Endothelial cell (in vitro differentiated cells): ENCODE results near the gene DMKN. TPM values are rescaled to one million over a fixed set of nuclear protein-coding genes. Genes with fewer than 3 reads are reported as not detected.

Source experiments
- DNase-seq: peaks from one replicate; pipeline ENCODE4 v3.0.0; 2021; ENCODE audit warnings: low spot score
- H3K27ac Mint-ChIP-seq: one replicate; pipeline ENCODE4 v1.8.0; 2021; ENCODE audit warnings: mixed read lengths, inconsistent platforms; ENCODE audit not compliant: unreplicated experiment
- H3K27me3 Mint-ChIP-seq: one replicate; pipeline ENCODE4 v1.8.0; 2021; ENCODE audit warnings: mild to moderate bottlenecking, moderate library complexity, mixed read lengths, inconsistent platforms; ENCODE audit not compliant: unreplicated experiment
- H3K36me3 Mint-ChIP-seq: one replicate; pipeline ENCODE4 v1.8.0; 2021; ENCODE audit warnings: mild to moderate bottlenecking, low read depth, mixed read lengths, inconsistent platforms; ENCODE audit not compliant: unreplicated experiment
- H3K4me1 Mint-ChIP-seq: one replicate; pipeline ENCODE4 v1.8.0; 2021; ENCODE audit warnings: mild to moderate bottlenecking, mixed read lengths, inconsistent platforms; ENCODE audit not compliant: unreplicated experiment
- H3K4me3 Mint-ChIP-seq: one replicate; pipeline ENCODE4 v1.8.0; 2021; ENCODE audit warnings: mild to moderate bottlenecking, mixed read lengths, inconsistent platforms; ENCODE audit not compliant: unreplicated experiment
- H3K9me3 Mint-ChIP-seq: one replicate; pipeline ENCODE4 v1.8.0; 2021; ENCODE audit warnings: mixed read lengths, inconsistent platforms; ENCODE audit not compliant: unreplicated experiment
- total RNA-seq: library from RNA; stranded (reverse); fragmentation: NEBNext Ultra II Directional; extraction: Animal tissue kit (Norgen Biotek cat#: 25700); gene quantifications from one replicate; pipeline ENCODE4 v1.2.1, GENCODE V29; 2021; ENCODE audit not compliant: unreplicated experiment
- TF ChIP-seq, protein P1 (sequence below): fragments of 200-600 bp; sonication (generic); IDR thresholded peaks from one replicate; pipeline ENCODE4 v1.5.0; 2021; ENCODE audit warnings: antibody characterized with exemption; ENCODE audit not compliant: unreplicated experiment

DMKN gene
- total RNA-seq, 1 donor from 2014 or later: 56.9 TPM

DNA sequence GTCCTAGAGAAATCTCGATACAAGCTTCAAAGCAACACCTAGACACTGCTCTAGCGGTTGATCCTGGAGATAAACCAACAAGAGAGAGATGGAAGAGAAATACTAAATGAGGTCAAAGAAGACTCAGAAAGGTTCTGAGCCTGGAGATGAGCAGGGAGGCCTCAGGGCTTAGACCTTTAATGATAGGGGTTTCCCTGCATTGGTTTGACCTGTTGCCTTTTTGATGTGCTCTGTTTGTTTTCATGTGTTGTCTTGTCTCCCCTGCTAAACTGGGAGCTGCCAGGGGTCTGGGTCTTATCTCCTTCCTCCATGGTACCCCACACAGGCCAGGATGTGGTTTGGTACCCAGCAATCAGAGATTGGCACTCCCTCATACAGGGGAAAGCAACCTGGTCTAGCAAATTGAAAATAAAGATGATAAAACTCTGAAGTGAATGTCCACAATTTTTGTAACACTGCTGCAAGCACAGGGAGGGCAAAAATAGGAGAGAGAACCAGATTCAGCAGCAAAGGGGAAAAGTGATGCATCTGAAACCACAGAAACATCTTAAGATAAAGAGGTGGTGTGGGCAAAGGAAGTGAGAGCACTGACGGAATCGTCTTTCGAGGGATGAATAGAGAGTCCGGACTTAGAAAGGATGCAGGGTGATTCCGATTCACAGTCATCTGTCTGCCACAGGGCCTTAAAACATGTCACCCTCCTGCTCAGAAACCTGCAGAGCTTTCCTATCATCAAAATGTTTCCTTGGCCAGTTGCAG is 61.9 kb downstream of the DMKN start:
- no peak overlapping the region for H3K27ac Mint-ChIP-seq
- no peaks in the 10 kb centered on the region for H3K9me3 Mint-ChIP-seq
- no peak for DNase-seq
- peaks cover 6% of the 10 kb centered on the region for H3K27me3 Mint-ChIP-seq
- H3K36me3 Mint-ChIP-seq: no peaks in the 10 kb centered on the region
- peaks cover 26% of the 10 kb centered on the region for H3K4me1 Mint-ChIP-seq
- TF ChIP-seq, protein P1, sequence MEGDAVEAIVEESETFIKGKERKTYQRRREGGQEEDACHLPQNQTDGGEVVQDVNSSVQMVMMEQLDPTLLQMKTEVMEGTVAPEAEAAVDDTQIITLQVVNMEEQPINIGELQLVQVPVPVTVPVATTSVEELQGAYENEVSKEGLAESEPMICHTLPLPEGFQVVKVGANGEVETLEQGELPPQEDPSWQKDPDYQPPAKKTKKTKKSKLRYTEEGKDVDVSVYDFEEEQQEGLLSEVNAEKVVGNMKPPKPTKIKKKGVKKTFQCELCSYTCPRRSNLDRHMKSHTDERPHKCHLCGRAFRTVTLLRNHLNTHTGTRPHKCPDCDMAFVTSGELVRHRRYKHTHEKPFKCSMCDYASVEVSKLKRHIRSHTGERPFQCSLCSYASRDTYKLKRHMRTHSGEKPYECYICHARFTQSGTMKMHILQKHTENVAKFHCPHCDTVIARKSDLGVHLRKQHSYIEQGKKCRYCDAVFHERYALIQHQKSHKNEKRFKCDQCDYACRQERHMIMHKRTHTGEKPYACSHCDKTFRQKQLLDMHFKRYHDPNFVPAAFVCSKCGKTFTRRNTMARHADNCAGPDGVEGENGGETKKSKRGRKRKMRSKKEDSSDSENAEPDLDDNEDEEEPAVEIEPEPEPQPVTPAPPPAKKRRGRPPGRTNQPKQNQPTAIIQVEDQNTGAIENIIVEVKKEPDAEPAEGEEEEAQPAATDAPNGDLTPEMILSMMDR: no peak
- peak overlapping the region; percentile 39 for H3K4me3 Mint-ChIP-seq

DNA sequence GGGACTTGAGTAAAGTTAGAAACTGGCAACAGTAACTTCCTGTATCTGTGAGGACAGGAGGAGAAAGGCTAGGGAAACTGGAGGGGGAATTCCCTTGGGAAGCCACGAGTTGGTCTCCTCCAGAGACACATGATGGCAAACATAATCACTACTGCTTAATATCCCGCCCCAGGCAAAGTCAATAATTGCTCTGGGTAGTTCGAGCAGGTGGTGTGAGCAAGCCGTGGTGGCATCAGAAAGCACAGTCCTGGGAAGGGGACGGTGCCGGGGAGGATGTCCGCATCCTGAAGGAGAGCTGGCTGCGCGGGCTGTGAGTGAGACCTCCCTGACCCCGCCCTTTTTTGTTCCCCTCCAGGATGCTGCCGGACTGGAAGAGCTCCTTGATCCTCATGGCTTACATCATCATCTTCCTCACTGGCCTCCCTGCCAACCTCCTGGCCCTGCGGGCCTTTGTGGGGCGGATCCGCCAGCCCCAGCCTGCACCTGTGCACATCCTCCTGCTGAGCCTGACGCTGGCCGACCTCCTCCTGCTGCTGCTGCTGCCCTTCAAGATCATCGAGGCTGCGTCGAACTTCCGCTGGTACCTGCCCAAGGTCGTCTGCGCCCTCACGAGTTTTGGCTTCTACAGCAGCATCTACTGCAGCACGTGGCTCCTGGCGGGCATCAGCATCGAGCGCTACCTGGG is 63.9 kb downstream of the DMKN start:
- TF ChIP-seq, protein P1: no peak
- H3K27me3 Mint-ChIP-seq: peaks cover 6% of the 10 kb centered on the region
- H3K36me3 Mint-ChIP-seq: no peaks in the 10 kb centered on the region
- no peak for DNase-seq
- no peak overlapping the region for H3K27ac Mint-ChIP-seq
- no peak overlapping the region for H3K4me3 Mint-ChIP-seq
- peaks cover 37% of the 10 kb centered on the region for H3K4me1 Mint-ChIP-seq
- H3K9me3 Mint-ChIP-seq: no peaks in the 10 kb centered on the region

DNA sequence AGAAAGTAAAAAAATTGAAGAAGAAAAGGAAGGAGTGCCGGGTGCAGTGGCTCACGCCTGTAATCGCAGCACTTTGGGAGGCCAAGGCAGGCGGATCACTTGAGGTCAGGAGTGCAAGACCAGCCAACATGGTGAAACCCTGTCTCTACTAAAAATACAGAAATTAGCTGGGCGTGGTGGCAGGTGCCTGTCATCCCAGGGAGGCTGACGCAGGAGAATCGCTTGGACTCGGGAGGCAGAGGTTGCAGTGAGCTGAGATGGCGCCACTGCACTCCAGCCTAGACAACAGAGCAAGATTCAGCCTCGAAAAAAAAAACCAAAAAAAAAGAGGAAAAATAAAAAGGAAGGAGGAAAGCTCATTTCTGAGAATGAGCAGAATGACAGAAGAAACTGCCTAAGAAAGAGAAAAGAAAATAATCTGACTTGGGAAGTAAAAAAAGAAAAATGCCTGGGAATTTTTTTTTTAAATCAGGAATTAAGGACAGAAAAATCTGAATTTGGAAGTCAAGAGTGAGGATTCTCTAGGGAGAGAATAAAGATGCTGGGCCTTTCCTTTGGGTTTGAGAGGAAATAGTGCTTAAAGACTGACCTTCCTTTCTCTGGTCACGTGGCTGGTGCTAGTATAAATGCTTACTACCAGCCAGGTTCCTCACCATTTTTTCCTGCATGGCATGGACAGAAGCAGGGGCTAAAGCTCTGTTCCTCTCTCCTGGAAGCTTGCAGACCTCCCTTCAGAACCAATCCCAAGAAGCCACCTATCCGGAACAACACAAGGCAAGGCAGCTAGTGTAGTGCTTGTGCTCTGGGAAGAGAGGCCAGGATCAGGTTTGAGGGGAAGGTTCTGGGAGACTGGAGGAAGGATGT is 65.6 kb downstream of the DMKN start, which contains the start of gene FFAR2:
Gene FFAR2 (plus strand): TSS at position 652 of the 864 bp plus-strand sequence. CDS start 1,458 bp downstream, outside the sequence.
- H3K27ac Mint-ChIP-seq: no peak within 1 kb of the TSS
- peaks cover 37% of the 10 kb centered on the region for H3K4me1 Mint-ChIP-seq
- H3K4me3 Mint-ChIP-seq: no peak within 1 kb of the TSS
- H3K36me3 Mint-ChIP-seq: no peaks in the 10 kb centered on the region
- H3K27me3 Mint-ChIP-seq: peaks cover 6% of the 10 kb centered on the region
- DNase-seq: no peak
- H3K9me3 Mint-ChIP-seq: no peaks in the 10 kb centered on the region
- TF ChIP-seq, protein P1: no peak

Other genes starting within 250 kb of the DMKN start
- gene USF2, start 244.7 kb downstream of the DMKN start, total RNA-seq: 92.2 TPM
- 0.74 TPM for gene HAMP, start 231.1 kb downstream of the DMKN start, total RNA-seq
- not detected for gene MAG, start 221.5 kb downstream of the DMKN start, total RNA-seq
- gene CD22, start 184.5 kb downstream of the DMKN start, total RNA-seq: not detected
- gene FFAR1, start 165.7 kb downstream of the DMKN start, total RNA-seq: not detected
- not detected for gene FFAR3, start 155.2 kb downstream of the DMKN start, total RNA-seq
- gene GPR42, start 142.6 kb downstream of the DMKN start, total RNA-seq: not detected
- 0.46 TPM for gene FFAR2, start 65.4 kb downstream of the DMKN start, total RNA-seq
- not detected for gene KRTDAP, start 23.2 kb downstream of the DMKN start, total RNA-seq
- 0.18 TPM for gene SBSN, start 14.7 kb upstream of the DMKN start, total RNA-seq
- gene GAPDHS, start 19.8 kb upstream of the DMKN start, total RNA-seq: not detected
- 62.0 TPM for gene TMEM147, start 32.0 kb upstream of the DMKN start, total RNA-seq
- gene ATP4A, start 50.0 kb upstream of the DMKN start, total RNA-seq: not detected
- gene PMIS2, start 72.5 kb upstream of the DMKN start, total RNA-seq: not detected
- gene HAUS5, start 99.1 kb upstream of the DMKN start, total RNA-seq: 30.2 TPM
- 116 TPM for gene RBM42, start 115.4 kb upstream of the DMKN start, total RNA-seq
- 1,894 TPM for gene ETV2, start 128.1 kb upstream of the DMKN start, total RNA-seq
- gene COX6B1, start 134.7 kb upstream of the DMKN start, total RNA-seq: 428 TPM
- gene UPK1A, start 152.9 kb upstream of the DMKN start, total RNA-seq: not detected
- gene ZBTB32, start 190.9 kb upstream of the DMKN start, total RNA-seq: not detected
- 51.7 TPM for gene KMT2B, start 204.4 kb upstream of the DMKN start, total RNA-seq
- gene IGFLR1, start 228.8 kb upstream of the DMKN start, total RNA-seq: 3.2 TPM
- 12.0 TPM for gene U2AF1L4, start 231.8 kb upstream of the DMKN start, total RNA-seq
- gene PSENEN, start 232.0 kb upstream of the DMKN start, total RNA-seq: 99.0 TPM
- gene LIN37, start 234.9 kb upstream of the DMKN start, total RNA-seq: 9.0 TPM
- gene HSPB6, start 243.4 kb upstream of the DMKN start, total RNA-seq: not detected
- 15.0 TPM for gene PROSER3, start 244.5 kb upstream of the DMKN start, total RNA-seq